ENCODE results near the gene CEP85L.
A peak's percentile ranks its signal among the peaks of the same experiment; 100 is the strongest.

The CEP85L gene

DNA sequence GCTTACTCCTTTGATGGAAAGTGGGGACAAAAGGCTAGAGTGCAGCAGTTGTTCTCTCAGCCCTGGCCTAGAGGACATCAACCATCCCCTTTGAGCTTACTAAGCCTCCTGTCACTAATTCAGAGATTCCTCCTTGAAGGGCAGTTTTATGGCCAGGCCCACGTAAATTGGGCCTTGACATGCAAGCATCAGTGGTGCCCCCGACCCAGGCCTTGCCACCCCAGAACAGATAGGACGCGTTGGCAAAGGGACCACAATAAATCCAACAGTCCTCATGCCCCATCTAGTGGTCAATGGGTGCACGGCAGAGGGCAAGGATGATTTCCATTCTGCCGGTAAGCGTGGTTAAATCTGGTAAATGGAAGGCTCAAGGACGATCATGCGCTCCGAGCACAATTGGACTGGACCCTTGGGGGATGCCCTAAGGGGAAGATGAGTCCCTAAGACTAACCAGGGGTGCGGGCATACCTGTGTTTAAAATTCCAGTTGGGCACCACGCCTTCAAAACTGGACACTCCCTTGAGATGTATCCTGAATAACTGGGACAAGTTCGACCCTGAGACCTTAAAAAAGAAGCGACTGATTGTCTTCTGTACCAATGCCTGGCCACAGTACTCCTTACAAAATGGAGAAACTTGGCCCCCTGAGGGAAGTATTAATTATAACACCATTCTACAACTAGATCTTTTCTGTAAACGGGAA lies 32.6 kb downstream of the CEP85L start:
- Mint-ChIP-seq H3K9me3 (no peaks in the 10 kb centered on the region), H3K27ac (peak overlapping the region; percentile 30), H3K27me3 (no peaks in the 10 kb centered on the region), H3K4me3 (no peak overlapping the region), H3K4me1 (peaks cover 22% of the 10 kb centered on the region), H3K36me3 (peaks cover 12% of the 10 kb centered on the region)
- ATAC-seq: peak; percentile 74

DNA sequence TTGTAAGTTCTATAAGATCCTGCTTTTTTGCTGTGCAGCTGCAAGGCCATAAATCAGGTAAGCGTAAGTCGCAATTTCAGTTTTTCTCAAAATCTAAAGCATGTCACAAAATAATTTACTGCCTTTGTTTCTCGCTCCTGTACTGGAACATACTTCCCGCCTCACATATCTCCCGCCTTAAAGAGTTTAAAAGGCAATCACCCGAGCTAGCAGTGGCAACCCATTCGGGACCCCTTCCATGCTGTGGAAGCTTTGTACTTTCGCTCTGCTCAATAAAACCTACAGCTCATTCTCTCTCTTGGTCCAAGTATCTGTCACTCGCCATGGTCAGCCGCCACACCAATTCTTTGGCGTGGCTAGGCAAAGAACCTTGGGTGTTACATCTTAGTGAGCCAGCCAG lies 34.0 kb downstream of the CEP85L start:
- Mint-ChIP-seq H3K27ac (no peak overlapping the region), H3K4me1 (peaks cover 22% of the 10 kb centered on the region), H3K9me3 (no peaks in the 10 kb centered on the region), H3K36me3 (peaks cover 17% of the 10 kb centered on the region), H3K27me3 (no peaks in the 10 kb centered on the region), H3K4me3 (no peak overlapping the region)
- ATAC-seq: no peak

DNA sequence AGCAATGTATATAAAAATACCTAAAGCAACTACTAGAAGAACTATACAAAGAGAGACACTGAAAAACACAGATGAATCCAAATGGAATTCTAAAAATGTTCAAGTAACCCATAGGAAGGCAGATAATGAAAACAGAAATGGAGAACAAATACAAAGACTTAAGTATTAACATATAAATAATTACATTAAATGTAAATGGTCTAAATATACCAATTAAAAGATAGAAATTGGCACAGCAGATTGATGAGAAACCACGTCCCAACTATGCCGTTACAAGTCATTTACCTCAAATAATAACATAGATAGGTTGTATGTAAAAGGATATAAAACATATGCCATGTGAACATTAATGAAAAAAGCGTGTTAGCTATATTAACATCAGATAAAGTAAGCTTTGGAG lies 40.1 kb downstream of the CEP85L start:
- Mint-ChIP-seq H3K4me3 (no peak overlapping the region), H3K27ac (no peak overlapping the region), H3K36me3 (peaks cover 46% of the 10 kb centered on the region), H3K4me1 (peaks cover 41% of the 10 kb centered on the region), H3K9me3 (peaks cover 8% of the 10 kb centered on the region), H3K27me3 (no peaks in the 10 kb centered on the region)
- ATAC-seq: no peak

DNA sequence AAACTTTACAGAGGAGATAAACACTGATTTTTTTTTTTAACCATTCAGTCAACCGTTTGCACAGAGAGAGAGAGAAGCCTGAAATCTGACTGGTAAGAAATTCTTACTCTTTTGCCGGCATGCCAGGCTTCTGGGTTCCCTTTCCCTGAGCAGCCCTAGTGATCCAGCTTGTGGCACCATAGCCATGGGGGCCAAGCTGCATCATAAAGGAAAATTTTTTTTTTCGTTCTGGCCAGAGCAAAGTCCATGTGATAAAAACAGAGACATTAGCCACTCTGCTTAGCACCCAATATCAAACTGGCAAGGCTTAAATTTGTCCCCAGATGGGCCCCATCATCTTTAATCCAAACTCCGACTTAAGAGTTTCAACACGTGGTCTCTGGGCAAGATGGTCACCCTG lies 44.5 kb downstream of the CEP85L start:
- peaks cover 35% of the 10 kb centered on the region for H3K4me1 Mint-ChIP-seq
- peaks cover 54% of the 10 kb centered on the region for H3K36me3 Mint-ChIP-seq
- H3K27me3 Mint-ChIP-seq: no peaks in the 10 kb centered on the region
- H3K4me3 Mint-ChIP-seq: no peak overlapping the region
- H3K27ac Mint-ChIP-seq: no peak overlapping the region
- peaks cover 6% of the 10 kb centered on the region for H3K9me3 Mint-ChIP-seq
- no peak for ATAC-seq

DNA sequence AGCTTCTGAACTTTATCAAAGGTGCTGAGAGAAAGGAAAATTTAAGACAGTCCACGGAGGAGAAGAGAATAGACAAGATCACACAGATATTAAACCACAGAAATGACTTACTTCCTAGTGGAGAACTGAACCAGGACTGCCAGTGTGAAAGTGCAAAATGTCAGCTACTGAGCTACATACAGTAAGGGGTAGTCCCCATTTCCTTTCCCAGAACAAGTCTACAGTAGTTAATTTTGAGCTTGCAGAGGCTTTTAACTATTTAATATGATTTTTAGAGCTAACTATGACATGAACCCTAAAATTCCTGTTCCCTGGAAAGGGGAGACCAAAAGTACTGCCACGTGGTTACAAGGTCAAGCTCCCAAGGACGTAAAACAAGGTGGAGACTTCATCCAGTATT lies 45.1 kb downstream of the CEP85L start:
- peaks cover 48% of the 10 kb centered on the region for H3K36me3 Mint-ChIP-seq
- ATAC-seq: peak; percentile 54
- H3K4me1 Mint-ChIP-seq: peaks cover 32% of the 10 kb centered on the region
- H3K27ac Mint-ChIP-seq: no peak overlapping the region
- no peaks in the 10 kb centered on the region for H3K27me3 Mint-ChIP-seq
- peaks cover 3% of the 10 kb centered on the region for H3K9me3 Mint-ChIP-seq
- no peak overlapping the region for H3K4me3 Mint-ChIP-seq

DNA sequence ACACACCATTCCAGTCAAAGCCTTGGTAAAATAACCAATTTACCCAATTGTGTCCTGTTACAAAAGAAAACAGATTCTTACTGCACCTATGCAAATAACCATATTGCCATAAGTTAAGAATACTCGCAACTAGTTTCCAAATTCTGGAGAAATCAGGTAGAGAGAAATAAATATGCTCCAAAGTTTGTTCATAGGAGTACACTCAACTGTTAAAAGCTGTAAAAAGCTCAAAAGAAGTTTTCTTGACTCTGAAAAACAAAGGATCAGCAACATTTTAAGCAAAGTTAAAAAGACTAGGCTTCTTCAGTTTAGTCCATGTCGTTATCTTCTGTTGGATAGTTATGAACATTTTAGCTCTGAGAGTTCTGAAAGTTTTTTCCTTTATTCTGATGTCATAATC lies 48.0 kb downstream of the CEP85L start:
- Mint-ChIP-seq H3K4me1 (peaks cover 21% of the 10 kb centered on the region), H3K36me3 (peaks cover 35% of the 10 kb centered on the region)

DNA sequence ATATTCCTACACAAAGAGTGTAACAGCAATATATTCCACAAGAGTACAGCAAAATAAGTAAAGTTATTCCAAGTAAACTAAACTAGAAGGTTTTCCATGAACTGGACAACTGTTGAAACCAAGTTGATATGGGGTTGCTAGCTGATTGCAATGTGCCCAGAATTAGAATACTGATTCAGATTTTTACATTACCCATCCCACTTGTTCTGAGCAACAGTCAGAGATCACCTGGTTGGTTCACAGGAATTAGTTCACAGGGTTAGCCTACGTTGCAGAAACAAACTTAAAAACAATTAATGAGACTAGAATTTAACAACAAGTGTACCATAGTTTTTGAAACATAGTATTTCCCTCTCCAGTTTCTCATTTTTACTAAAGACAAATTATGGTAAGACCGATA lies 49.1 kb downstream of the CEP85L start:
- H3K36me3 Mint-ChIP-seq: peaks cover 42% of the 10 kb centered on the region
- peaks cover 24% of the 10 kb centered on the region for H3K4me1 Mint-ChIP-seq
- no peak for ATAC-seq
- no peaks in the 10 kb centered on the region for H3K27me3 Mint-ChIP-seq
- H3K4me3 Mint-ChIP-seq: no peak overlapping the region
- H3K9me3 Mint-ChIP-seq: peaks cover 4% of the 10 kb centered on the region
- H3K27ac Mint-ChIP-seq: no peak overlapping the region

More for the DNA sequence above, 48.0 kb downstream of the CEP85L start:
- no peaks in the 10 kb centered on the region for H3K9me3 Mint-ChIP-seq
- no peaks in the 10 kb centered on the region for H3K27me3 Mint-ChIP-seq
- H3K27ac Mint-ChIP-seq: no peak overlapping the region
- H3K4me3 Mint-ChIP-seq: no peak overlapping the region
- ATAC-seq: no peak

DNA sequence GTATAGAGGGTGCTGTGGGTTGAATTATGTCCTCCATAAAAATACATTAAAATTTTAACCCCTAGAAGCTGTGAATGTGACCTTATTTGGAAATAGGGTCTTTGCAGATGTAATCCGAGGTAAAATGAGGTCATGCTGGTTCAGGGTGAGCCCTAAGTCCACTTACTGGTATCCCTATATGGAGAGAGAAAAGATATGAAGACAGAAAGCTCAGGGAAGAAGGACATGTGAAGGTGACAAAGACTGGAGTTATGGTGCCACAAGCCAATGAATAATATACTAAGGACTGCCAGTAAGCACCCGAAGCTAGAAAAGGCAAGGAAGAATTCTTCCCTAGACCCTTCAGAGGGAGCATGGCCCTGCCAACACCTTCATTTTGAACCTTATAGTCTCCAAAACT lies 53.1 kb downstream of the CEP85L start:
- peaks cover 17% of the 10 kb centered on the region for H3K4me1 Mint-ChIP-seq
- H3K27me3 Mint-ChIP-seq: no peaks in the 10 kb centered on the region
- ATAC-seq: no peak
- H3K36me3 Mint-ChIP-seq: peaks cover 33% of the 10 kb centered on the region
- H3K27ac Mint-ChIP-seq: no peak overlapping the region
- peaks cover 9% of the 10 kb centered on the region for H3K9me3 Mint-ChIP-seq
- no peak overlapping the region for H3K4me3 Mint-ChIP-seq

DNA sequence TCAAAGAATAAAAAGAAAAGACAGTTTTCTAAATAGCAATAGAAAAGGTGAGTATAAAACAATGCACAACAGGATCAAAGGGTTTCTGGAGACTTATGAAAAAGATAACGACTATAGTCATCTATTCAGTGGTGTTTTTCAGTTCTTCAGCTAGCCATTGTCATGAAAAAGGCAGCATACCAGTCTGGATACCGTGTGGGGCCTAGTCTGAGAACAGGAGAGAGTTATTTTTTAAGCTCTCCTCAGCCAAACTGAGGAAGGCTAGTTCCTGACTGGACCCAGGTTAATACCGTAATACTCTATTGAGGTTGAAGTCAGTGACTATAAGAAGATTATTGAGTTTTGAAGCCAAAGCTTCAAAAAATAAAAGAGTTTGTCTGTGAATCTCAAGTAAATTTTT lies 53.8 kb downstream of the CEP85L start:
- Mint-ChIP-seq H3K4me1 (peaks cover 17% of the 10 kb centered on the region), H3K36me3 (peaks cover 26% of the 10 kb centered on the region)

DNA sequence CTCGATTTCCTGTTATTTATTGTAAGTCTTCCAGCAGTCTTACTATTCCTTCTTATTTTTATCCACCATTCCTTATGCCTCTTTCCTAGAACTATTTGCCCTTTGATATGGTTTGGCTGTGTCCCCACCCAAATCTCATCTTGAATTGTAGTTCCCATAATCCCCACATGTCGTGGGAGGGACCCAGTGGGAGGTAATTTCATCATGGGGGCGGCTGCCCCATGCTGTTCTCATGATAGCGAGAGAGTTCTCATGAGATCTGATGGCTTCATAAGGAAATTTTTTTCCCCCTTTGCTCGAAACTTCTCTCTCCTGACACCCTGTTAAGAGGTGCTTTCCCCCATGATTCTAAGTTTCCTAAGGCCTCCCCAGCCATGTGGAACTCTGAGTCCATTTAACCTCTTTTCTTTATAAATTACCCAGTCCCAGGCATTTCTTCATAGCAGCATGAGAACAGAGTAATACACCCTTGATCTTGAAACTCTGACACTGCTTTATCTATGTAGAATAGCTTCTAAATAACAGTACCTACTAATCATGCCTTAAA lies 54.5 kb downstream of the CEP85L start:
- H3K4me3 Mint-ChIP-seq: no peak overlapping the region
- H3K27ac Mint-ChIP-seq: no peak overlapping the region
- no peak for ATAC-seq
- no peaks in the 10 kb centered on the region for H3K27me3 Mint-ChIP-seq
- peaks cover 9% of the 10 kb centered on the region for H3K9me3 Mint-ChIP-seq
- H3K36me3 Mint-ChIP-seq: peaks cover 23% of the 10 kb centered on the region
- H3K4me1 Mint-ChIP-seq: peaks cover 17% of the 10 kb centered on the region

More for the DNA sequence above, 53.8 kb downstream of the CEP85L start:
- Mint-ChIP-seq H3K4me3 (no peak overlapping the region), H3K27me3 (no peaks in the 10 kb centered on the region), H3K9me3 (peaks cover 9% of the 10 kb centered on the region), H3K27ac (no peak overlapping the region)
- no peak for ATAC-seq

DNA sequence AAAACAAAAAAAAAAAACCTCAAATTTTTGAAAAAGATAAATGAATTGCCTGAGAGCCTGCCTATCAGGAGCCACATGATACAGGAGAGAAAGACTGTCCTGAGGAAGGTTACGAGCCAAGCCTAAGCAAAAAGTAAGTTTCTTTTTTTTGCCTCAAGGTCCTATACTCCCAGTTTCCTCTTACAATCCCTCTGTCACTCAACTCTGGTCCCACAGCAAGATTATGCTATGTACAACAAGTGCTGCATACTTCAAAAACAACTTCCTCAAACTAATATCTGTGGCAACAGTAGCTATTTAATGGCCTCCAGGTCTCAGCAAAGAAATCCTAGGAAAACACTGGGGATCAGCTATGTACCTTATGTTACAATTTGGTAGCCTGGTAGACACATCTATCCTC lies 56.5 kb downstream of the CEP85L start:
- Mint-ChIP-seq H3K27me3 (no peaks in the 10 kb centered on the region), H3K9me3 (peaks cover 9% of the 10 kb centered on the region), H3K36me3 (peaks cover 33% of the 10 kb centered on the region), H3K4me1 (peaks cover 25% of the 10 kb centered on the region), H3K27ac (no peak overlapping the region), H3K4me3 (no peak overlapping the region)
- ATAC-seq: no peak

DNA sequence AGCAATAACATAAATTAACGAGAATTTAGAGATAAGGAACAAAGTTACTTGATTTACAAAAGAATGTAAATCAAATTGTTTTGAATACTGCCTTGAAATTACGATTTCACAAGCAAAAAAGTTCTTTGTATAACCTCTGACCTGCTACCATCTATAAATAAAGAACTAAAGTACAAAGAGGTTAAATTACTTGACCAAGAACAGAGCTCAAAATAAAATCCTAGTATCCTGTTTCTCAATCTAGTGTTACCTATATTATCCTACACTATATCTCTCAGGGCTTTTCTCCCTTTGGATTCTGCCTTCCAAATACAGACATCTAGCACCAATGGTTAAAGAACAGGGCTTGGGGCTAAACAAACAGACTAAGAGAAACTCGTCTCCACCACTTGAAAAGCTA lies 59.5 kb downstream of the CEP85L start:
- peaks cover 11% of the 10 kb centered on the region for H3K4me1 Mint-ChIP-seq
- peaks cover 3% of the 10 kb centered on the region for H3K9me3 Mint-ChIP-seq
- no peak overlapping the region for H3K4me3 Mint-ChIP-seq
- peaks cover 20% of the 10 kb centered on the region for H3K36me3 Mint-ChIP-seq
- H3K27me3 Mint-ChIP-seq: no peaks in the 10 kb centered on the region
- ATAC-seq: no peak
- no peak overlapping the region for H3K27ac Mint-ChIP-seq

DNA sequence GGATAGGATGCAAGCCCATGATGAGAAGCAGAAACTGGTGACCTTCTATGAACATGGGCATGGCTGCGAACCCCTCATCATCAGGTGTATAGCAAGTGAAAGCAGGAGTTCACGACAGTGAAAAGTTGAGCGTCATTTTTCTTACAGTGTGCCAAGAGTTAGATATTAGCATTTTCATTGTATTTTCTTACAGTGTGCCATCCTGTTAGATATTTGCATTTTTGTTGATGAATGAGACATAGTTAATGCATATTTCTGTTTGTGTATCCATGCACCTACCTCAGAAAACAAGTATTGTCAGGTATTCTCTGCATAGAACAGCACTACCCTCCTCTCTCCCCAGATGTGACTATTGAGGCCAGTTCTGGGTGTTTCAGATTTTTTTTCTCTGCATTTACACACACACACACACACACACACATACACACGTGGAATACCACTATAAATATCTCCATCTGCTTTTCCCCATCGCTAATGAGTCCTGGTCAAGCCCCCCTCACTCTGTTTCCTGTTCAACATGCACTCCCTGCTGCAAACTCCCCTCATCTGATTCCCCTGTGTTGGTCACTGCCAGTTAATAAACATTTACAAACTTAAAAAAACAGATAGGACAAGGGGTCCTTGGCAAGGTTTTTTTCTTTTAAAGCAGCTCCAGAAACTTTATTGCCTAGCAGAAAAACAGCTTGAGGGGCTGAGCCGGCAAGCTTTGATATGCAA lies 61.6 kb downstream of the CEP85L start:
- no peak overlapping the region for H3K27ac Mint-ChIP-seq
- H3K27me3 Mint-ChIP-seq: no peaks in the 10 kb centered on the region
- H3K36me3 Mint-ChIP-seq: peaks cover 23% of the 10 kb centered on the region
- no peak overlapping the region for H3K4me3 Mint-ChIP-seq
- H3K4me1 Mint-ChIP-seq: peaks cover 8% of the 10 kb centered on the region
- ATAC-seq: no peak
- no peaks in the 10 kb centered on the region for H3K9me3 Mint-ChIP-seq

DNA sequence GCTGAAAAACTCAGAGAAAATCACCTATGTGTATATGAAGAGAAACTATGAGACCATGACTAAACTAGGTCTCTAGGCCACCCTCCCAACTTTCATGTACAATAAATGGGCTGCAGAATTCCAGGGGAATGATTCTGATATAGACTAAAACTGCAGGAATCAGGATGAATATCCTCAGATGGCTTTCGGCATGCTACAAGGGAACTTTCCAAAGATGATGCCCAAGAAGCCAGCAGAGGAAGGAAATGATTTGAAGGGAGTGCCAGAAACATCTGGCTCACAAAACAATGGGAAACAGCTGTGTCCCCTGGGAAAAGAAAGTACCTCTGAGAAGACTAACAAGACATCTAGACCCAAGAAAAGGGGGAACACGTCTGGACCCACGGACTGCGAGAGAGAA lies 62.2 kb downstream of the CEP85L start:
- no peak for ATAC-seq
- no peaks in the 10 kb centered on the region for H3K9me3 Mint-ChIP-seq
- no peak overlapping the region for H3K27ac Mint-ChIP-seq
- peaks cover 8% of the 10 kb centered on the region for H3K4me1 Mint-ChIP-seq
- no peaks in the 10 kb centered on the region for H3K27me3 Mint-ChIP-seq
- H3K36me3 Mint-ChIP-seq: peaks cover 23% of the 10 kb centered on the region
- H3K4me3 Mint-ChIP-seq: no peak overlapping the region

DNA sequence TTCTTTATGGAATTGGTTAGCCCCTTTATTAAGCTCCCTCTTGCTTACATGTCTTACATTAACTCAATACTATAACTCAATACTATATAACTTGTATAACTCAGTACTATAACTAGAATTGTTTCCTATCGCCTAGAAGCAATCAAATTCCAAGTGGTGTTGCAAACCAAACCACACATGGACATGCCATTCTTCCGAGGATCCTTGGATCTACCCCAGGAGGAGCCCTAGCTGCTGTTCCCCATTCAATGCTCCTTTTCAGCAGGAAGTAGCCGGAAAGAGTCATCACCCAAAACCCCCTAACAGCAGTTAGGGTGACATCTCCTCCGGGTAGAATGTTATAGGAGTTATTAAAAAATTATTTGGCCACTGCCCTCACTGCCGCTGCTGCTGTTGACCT lies 62.8 kb downstream of the CEP85L start:
- Mint-ChIP-seq H3K9me3 (no peaks in the 10 kb centered on the region), H3K27ac (no peak overlapping the region), H3K27me3 (no peaks in the 10 kb centered on the region), H3K4me3 (no peak overlapping the region), H3K36me3 (peaks cover 18% of the 10 kb centered on the region), H3K4me1 (peaks cover 8% of the 10 kb centered on the region)
- no peak for ATAC-seq

Measured in stimulated activated memory B cell treated with anti-CD40 and anti-IgM and Interleukin-4, amounts not matched to agents 10 μg/mL and 1 μg/mL and 100 μg/mL, for 72 hours (primary cell).